ENCODE measurements around the gene GH1.

The GH1 gene

GRCh38 chr17:63949576-63950250, 31.1 kb upstream of the GH1 start:
- Histone ChIP-seq H3K4me2 (ENCODE audit: low read length) (no peak overlapping the region), H3K27me3 (ENCODE audit: insufficient read depth, low read length) (no peaks in the 10 kb centered on the region), H3K9ac (ENCODE audit: low read length) (no peak overlapping the region), H3F3A (ENCODE audit: insufficient read depth, low read length) (no peaks in the 10 kb centered on the region), H3K79me2 (ENCODE audit: insufficient read depth, low read length) (no peaks in the 10 kb centered on the region), H3K4me3 (ENCODE audit: low read depth, low read length, poor library complexity, severe bottlenecking) (no peak overlapping the region), H3K36me3 (ENCODE audit: insufficient read depth, low read length) (no peaks in the 10 kb centered on the region), H4K20me1 (ENCODE audit: insufficient read depth, low read length) (no peaks in the 10 kb centered on the region), H3K27ac (ENCODE audit: low read depth, low read length, poor library complexity, severe bottlenecking) (no peak overlapping the region), H3K4me1 (ENCODE audit: insufficient read depth, low read length, severe bottlenecking) (peaks cover 65% of the 10 kb centered on the region), H3K9me2 (ENCODE audit: low read depth, low read length) (no peaks in the 10 kb centered on the region), H3K9me3 (ENCODE audit: low read length) (no peaks in the 10 kb centered on the region), H2AFZ (ENCODE audit: low read length) (no peak overlapping the region)
- TF ChIP-seq EZH2 (IDR thresholded peaks at IDR 0.05; ENCODE audit: borderline replicate concordance, low read length) (no peak), CTCF (IDR thresholded peaks at IDR 0.05; ENCODE audit: low read length) (peak; percentile 46; the same call in 1 of the 2 replicates)

- no peak for TF ChIP-seq CTCF (IDR thresholded peaks at IDR 0.05; ENCODE audit: low read length)
- no peak for TF ChIP-seq EZH2 (IDR thresholded peaks at IDR 0.05; ENCODE audit: borderline replicate concordance, low read length)
- H3K79me2 ChIP-seq (ENCODE audit: insufficient read depth, low read length): no peaks in the 10 kb centered on the region
- H2AFZ ChIP-seq (ENCODE audit: low read length): no peak overlapping the region
- no peak overlapping the region for H3K27ac ChIP-seq (ENCODE audit: low read depth, low read length, poor library complexity, severe bottlenecking)
- H3K4me1 ChIP-seq (ENCODE audit: insufficient read depth, low read length, severe bottlenecking): peaks cover 64% of the 10 kb centered on the region
- no peak overlapping the region for H3K9ac ChIP-seq (ENCODE audit: low read length)
- H3K4me2 ChIP-seq (ENCODE audit: low read length): no peak overlapping the region
- H3K4me3 ChIP-seq (ENCODE audit: low read depth, low read length, poor library complexity, severe bottlenecking): no peak overlapping the region
- H3F3A ChIP-seq (ENCODE audit: insufficient read depth, low read length): no peaks in the 10 kb centered on the region
- no peaks in the 10 kb centered on the region for H3K9me3 ChIP-seq (ENCODE audit: low read length)
- H3K36me3 ChIP-seq (ENCODE audit: insufficient read depth, low read length): no peaks in the 10 kb centered on the region
- no peaks in the 10 kb centered on the region for H4K20me1 ChIP-seq (ENCODE audit: insufficient read depth, low read length)
- H3K27me3 ChIP-seq (ENCODE audit: insufficient read depth, low read length): no peaks in the 10 kb centered on the region
- no peaks in the 10 kb centered on the region for H3K9me2 ChIP-seq (ENCODE audit: low read depth, low read length)
Observed at GRCh38 chr17:63948521-63948920, 29.9 kb upstream of the GH1 start.

- H3F3A ChIP-seq (ENCODE audit: insufficient read depth, low read length): no peaks in the 10 kb centered on the region
- H3K36me3 ChIP-seq (ENCODE audit: insufficient read depth, low read length): no peaks in the 10 kb centered on the region
- TF ChIP-seq EZH2 (IDR thresholded peaks at IDR 0.05; ENCODE audit: borderline replicate concordance, low read length): no peak
- no peak for TF ChIP-seq CTCF (IDR thresholded peaks at IDR 0.05; ENCODE audit: low read length)
- H3K4me2 ChIP-seq (ENCODE audit: low read length): no peak overlapping the region
- no peaks in the 10 kb centered on the region for H3K27me3 ChIP-seq (ENCODE audit: insufficient read depth, low read length)
- no peak overlapping the region for H3K27ac ChIP-seq (ENCODE audit: low read depth, low read length, poor library complexity, severe bottlenecking)
- peaks cover 64% of the 10 kb centered on the region for H3K4me1 ChIP-seq (ENCODE audit: insufficient read depth, low read length, severe bottlenecking)
- no peak overlapping the region for H3K4me3 ChIP-seq (ENCODE audit: low read depth, low read length, poor library complexity, severe bottlenecking)
- no peak overlapping the region for H2AFZ ChIP-seq (ENCODE audit: low read length)
- H4K20me1 ChIP-seq (ENCODE audit: insufficient read depth, low read length): no peaks in the 10 kb centered on the region
- H3K9me2 ChIP-seq (ENCODE audit: low read depth, low read length): no peaks in the 10 kb centered on the region
- H3K9me3 ChIP-seq (ENCODE audit: low read length): no peaks in the 10 kb centered on the region
- H3K79me2 ChIP-seq (ENCODE audit: insufficient read depth, low read length): no peaks in the 10 kb centered on the region
- no peak overlapping the region for H3K9ac ChIP-seq (ENCODE audit: low read length)
Observed at GRCh38 chr17:63947711-63948330, 29.2 kb upstream of the GH1 start.

All from OCI-LY1 (cell line).